ENCODE data around the gene ZNF530. TPM values are rescaled to one million over a fixed set of nuclear protein-coding genes. Genes with fewer than 3 reads are reported as not detected.

ZNF530 gene
- total RNA-seq, 1 experiment from 2014 or later = 8.9 TPM

GRCh38 chr19:57576661-57577060, 23.0 kb upstream of the ZNF530 start:
- peaks cover 68% of the 10 kb centered on the region for H3K9me3 ChIP-seq (ENCODE audit: control insufficient read depth, insufficient read depth, low read depth, low read length)

GRCh38 chr19:57578487-57579205, 21.0 kb upstream of the ZNF530 start, which contains the start of gene ZNF416:
Gene ZNF416, minus strand, starts transcription at chr19:57578911. Its CDS starts 207 bp downstream, at chr19:57578704.
- H3K4me1 ChIP-seq (ENCODE audit: control insufficient read depth, insufficient read depth, low read length) = peaks cover 6% of the 10 kb centered on the region; the same call in 1 of the 2 replicates
- in situ Hi-C loops (cut with HindIII; ENCODE audit: low pct_unique_long_range_greater_than_20kb, low sequenced_read_pairs) = no loop called here
- peak within 1 kb of the TSS; percentile 85 for H3K27ac ChIP-seq (ENCODE audit: low read length)
- H3K27me3 ChIP-seq (ENCODE audit: control insufficient read depth, insufficient read depth, low read length) = no peaks in the 10 kb centered on the region
- H3K36me3 ChIP-seq (ENCODE audit: control insufficient read depth, insufficient read depth, low read length) = no peaks in the 10 kb centered on the region
- POLR2A ChIA-PET = no interaction called here
- CTCF ChIA-PET = no interaction called here
- peak within 1 kb of the TSS; percentile 76 to 84 for H3K4me3 ChIP-seq (ENCODE audit: low read depth in 2 of 2, low read length in 2 of 2)
- intact Hi-C loops (cut with micrococcal nuclease; ENCODE audit: unreplicated experiment) = no loop called here
- ATAC-seq = peak; percentile 97
- H3K9me3 ChIP-seq (ENCODE audit: control insufficient read depth, insufficient read depth, low read depth, low read length) = peaks cover 48% of the 10 kb centered on the region
- peak in 1 of 2 experiments; percentile 54; a peak in 1 of 4 replicates for TF ChIP-seq REST (IDR thresholded peaks at IDR 0.05; ENCODE audit: insufficient read depth in 1 of 2, low read depth in 2 of 2, low read length in 1 of 2)
- TF ChIP-seq POLR2AphosphoS5 (IDR thresholded peaks at IDR 0.05; ENCODE audit: low read depth, low read length) = peak; percentile 61
- no peak; the same call in 1 of the 2 replicates for TF ChIP-seq CTCF (IDR thresholded peaks at IDR 0.05)
- TF ChIP-seq SIN3A (IDR thresholded peaks at IDR 0.05; ENCODE audit: borderline replicate concordance, insufficient read depth, low read depth, low read length) = no peak
- TF ChIP-seq TCF7L2 (IDR thresholded peaks at IDR 0.05; ENCODE audit: low read depth, low read length) = peak; percentile 35; the same call in 1 of the 2 replicates
- peak; percentile 99 for DNase-seq (ENCODE audit: low read depth, low spot score)
- BruUV-seq (replicated peaks) = no TSS peak

More at GRCh38 chr19:57576661-57577060, 23.0 kb upstream of the ZNF530 start:
- ATAC-seq (no peak), DNase-seq (ENCODE audit: low read depth, low spot score) (no peak)
- no peaks in the 10 kb centered on the region for H3K27me3 ChIP-seq (ENCODE audit: control insufficient read depth, insufficient read depth, low read length)
- no TSS peak for BruUV-seq (replicated peaks)
- peaks cover 5% of the 10 kb centered on the region for H3K36me3 ChIP-seq (ENCODE audit: control insufficient read depth, insufficient read depth, low read length)
- no peak overlapping the region for H3K4me3 ChIP-seq (ENCODE audit: low read depth in 2 of 2, low read length in 2 of 2)
- intact Hi-C loops (cut with micrococcal nuclease; ENCODE audit: unreplicated experiment) (no loop called here), in situ Hi-C loops (cut with HindIII; ENCODE audit: low pct_unique_long_range_greater_than_20kb, low sequenced_read_pairs) (no loop called here)
- CTCF ChIA-PET = no interaction called here
- POLR2A ChIA-PET = no interaction called here
- peaks cover 6% of the 10 kb centered on the region; the same call in 1 of the 2 replicates for H3K4me1 ChIP-seq (ENCODE audit: control insufficient read depth, insufficient read depth, low read length)
- H3K27ac ChIP-seq (ENCODE audit: low read length) = no peak overlapping the region
- TF ChIP-seq SIN3A (IDR thresholded peaks at IDR 0.05; ENCODE audit: borderline replicate concordance, insufficient read depth, low read depth, low read length) (no peak), CTCF (IDR thresholded peaks at IDR 0.05) (no peak), TCF7L2 (IDR thresholded peaks at IDR 0.05; ENCODE audit: low read depth, low read length) (no peak), REST (IDR thresholded peaks at IDR 0.05; ENCODE audit: insufficient read depth in 1 of 2, low read depth in 2 of 2, low read length in 1 of 2) (no peak), POLR2AphosphoS5 (IDR thresholded peaks at IDR 0.05; ENCODE audit: low read depth, low read length) (no peak)

Data from Panc1 (cell line).